Testis (tissue), 3 donors: ENCODE measurements around the gene NDUFA8. TPM values are rescaled to one million over a fixed set of nuclear protein-coding genes. Genes with fewer than 3 reads are reported as not detected.

ENCODE experiments used
- DNase-seq: peaks from one replicate; pipeline ENCODE4 v3.0.0-alpha.2; 2019
- H3K27ac ChIP-seq, 2 donors: fragments of 200-600 bp; sonication (generic); one replicate each; pipeline ENCODE4 v1.5.1; 2019
- H3K27me3 ChIP-seq: fragments of 200-600 bp; sonication (generic); one replicate; pipeline ENCODE4 v1.5.1; 2019
- H3K36me3 ChIP-seq: fragments of 200-600 bp; sonication (generic); one replicate; pipeline ENCODE4 v1.5.1; 2017; ENCODE audit warnings: low read depth; ENCODE audit errors: missing control alignments
- H3K4me1 ChIP-seq: fragments of 200-600 bp; sonication (generic); one replicate; pipeline ENCODE4 v1.5.1; 2019
- H3K4me3 ChIP-seq, 2 donors: fragments of 200-600 bp; sonication (generic); one replicate each; pipeline ENCODE4 v1.5.1; 2017 to 2019
- H3K9me3 ChIP-seq: fragments of 200-600 bp; sonication (generic); one replicate; pipeline ENCODE4 v1.5.1; 2017
- CTCF ChIP-seq, 3 experiments: fragments of 450-650 bp in 2 of 3; fragments of 200-600 bp in 1 of 3; sonication (generic) in 1 of 3; IDR thresholded peaks; one replicate each; pipeline ENCODE4 v1.5.1; 2016 to 2019; ENCODE audit warnings: antibody characterized with exemption in 3 of 3, mild to moderate bottlenecking in 2 of 3, moderate library complexity in 1 of 3
- POLR2A ChIP-seq: fragments of 450-650 bp; IDR thresholded peaks from one replicate; pipeline ENCODE4 v1.6.1; 2017; ENCODE audit warnings: antibody characterized with exemption, mild to moderate bottlenecking, moderate library complexity
- WGBS, 2 donors: methylation state at CpG; one replicate each; pipeline ENCODE4 v1.1.5; 2018; 5-methylcytosine and 5-hydroxymethylcytosine counted together
- intact Hi-C: fragments of 100-400 bp; cut with DNase I; formaldehyde crosslinking; loops from one replicate; pipeline ENCODE4 v1.15.1; 2023; ENCODE audit warnings: low total_unique reads
- polyA plus RNA-seq: library from polyadenylated mRNA; stranded (reverse); fragments of 350-450 nt; fragmentation: Illumina TruSeq; extraction: RNeasy Lipid Tissue Mini Kit (QIAGEN cat#74804); gene quantifications from one replicate; pipeline ENCODE4 v1.2.3, GENCODE V29; 2014; ENCODE audit warnings: low read depth, low replicate concordance; ENCODE audit not compliant: insufficient read depth
- total RNA-seq, 2 donors: library from RNA; depleted of rRNA; stranded (reverse); fragments of >200 nt; gene quantifications; one replicate each; pipeline ENCODE4 v1.2.3, GENCODE V29; 2016

NDUFA8 gene
- total and polyA plus RNA-seq, 3 donors from 2014 or later, result 59.4 to 219 (median 62.1) TPM

GRCh38 chr9:122130837-122131236, 28.7 kb downstream of the NDUFA8 start:
- Histone ChIP-seq H3K36me3 (no peaks in the 10 kb centered on the region), H3K27ac (no peak overlapping the region), H3K4me1 (peaks cover 5% of the 10 kb centered on the region), H3K27me3 (no peaks in the 10 kb centered on the region), H3K4me3 (no peak overlapping the region), H3K9me3 (no peaks in the 10 kb centered on the region)
- no peak for TF ChIP-seq POLR2A
- TF ChIP-seq CTCF (IDR thresholded peaks at IDR 0.05), result no peak
- no peak for DNase-seq
- intact Hi-C loops, result no loop called here
- WGBS, 2 donors, result 84 to 89% methylated on average over 4 of the region's 4 CpGs

GRCh38 chr9:122129969-122130368, 29.6 kb downstream of the NDUFA8 start:
- intact Hi-C loops, result loop anchor here (5.0 kb wide), 1 partner anchor 222 kb away; no protein-coding TSS in a partner anchor

GRCh38 chr9:122128969-122129343, 30.6 kb downstream of the NDUFA8 start:
- peaks cover 7% of the 10 kb centered on the region for H3K4me1 ChIP-seq
- 80 to 86% methylated on average over 6 to 7 of the region's 7 CpGs for WGBS, 2 donors
- no peak for TF ChIP-seq CTCF (IDR thresholded peaks at IDR 0.05)
- TF ChIP-seq POLR2A, result no peak
- no peaks in the 10 kb centered on the region for H3K36me3 ChIP-seq
- H3K9me3 ChIP-seq, result no peaks in the 10 kb centered on the region
- intact Hi-C loops, result loop anchor here (5.0 kb wide), 1 partner anchor 223 kb away; no protein-coding TSS in a partner anchor
- no peak for DNase-seq
- no peaks in the 10 kb centered on the region for H3K27me3 ChIP-seq
- H3K27ac ChIP-seq, result no peak overlapping the region
- H3K4me3 ChIP-seq, result no peak overlapping the region

More at GRCh38 chr9:122129969-122130368, 29.6 kb downstream of the NDUFA8 start:
- Histone ChIP-seq H3K27ac (no peak overlapping the region), H3K4me3 (no peak overlapping the region), H3K9me3 (no peaks in the 10 kb centered on the region), H3K4me1 (peaks cover 7% of the 10 kb centered on the region), H3K36me3 (no peaks in the 10 kb centered on the region), H3K27me3 (no peaks in the 10 kb centered on the region)
- TF ChIP-seq CTCF (IDR thresholded peaks at IDR 0.05), result no peak
- no peak for TF ChIP-seq POLR2A
- DNase-seq, result no peak
- WGBS, 2 donors, result 95 to 100% methylated on average over 2 of the region's 2 CpGs

- Histone ChIP-seq H3K9me3 (no peaks in the 10 kb centered on the region), H3K27me3 (no peaks in the 10 kb centered on the region), H3K27ac (no peak overlapping the region), H3K4me3 (no peak overlapping the region), H3K36me3 (no peaks in the 10 kb centered on the region), H3K4me1 (peaks cover 7% of the 10 kb centered on the region)
- intact Hi-C loops, result loop anchor here (5.0 kb wide), 1 partner anchor 224 kb away; no protein-coding TSS in a partner anchor
- TF ChIP-seq CTCF (IDR thresholded peaks at IDR 0.05) (no peak), POLR2A (no peak)
- no peak for DNase-seq
- 64 to 86% methylated on average over 13 to 24 of the region's 24 CpGs for WGBS, 2 donors
These were observed 31.3 kb downstream of the NDUFA8 start for GRCh38 chr9:122128007-122128968.
